A673 (cell line): ENCODE data around the gene WDPCP.

ENCODE experiments used
- EZH2 ChIP-seq: fragments of 200-600 bp; sonication (generic); IDR thresholded peaks from 2 replicates; pipeline ENCODE4 v1.6.1; 2017; ENCODE audit warnings: borderline replicate concordance, low read depth, mild to moderate bottlenecking, mixed read lengths, antibody characterized with exemption, low read length; ENCODE audit not compliant: poor library complexity, severe bottlenecking
- TF ChIP-seq, protein P1 (sequence below): fragments of 300-800, 200-600 bp; sonication (generic); conservative IDR thresholded peaks from 2 replicates; pipeline ENCODE4 v1.5.1; 2017; ENCODE audit warnings: low read depth, mild to moderate bottlenecking, antibody characterized with exemption, low read length, moderate library complexity, mixed read lengths

DNA sequence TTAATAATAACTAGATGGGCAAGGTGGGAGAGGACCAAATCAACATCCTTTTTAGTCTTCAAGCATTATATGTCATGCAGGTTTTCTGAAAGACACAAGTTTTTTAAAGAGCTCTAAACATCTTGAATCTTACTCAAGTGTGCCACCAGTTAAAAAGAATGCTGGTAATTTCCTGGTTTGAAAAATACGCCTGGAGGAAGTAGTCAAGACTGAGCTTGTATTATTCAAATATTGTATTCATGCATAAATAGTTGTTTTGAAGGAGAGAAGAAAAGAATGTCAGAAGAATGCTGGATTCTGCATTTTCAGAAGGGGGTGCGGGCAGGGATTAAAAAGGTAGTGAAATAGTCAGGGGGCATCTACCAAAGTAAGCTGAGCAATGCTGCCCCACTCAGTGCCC lies 90.7 kb downstream of the WDPCP start:
- no peak for TF ChIP-seq EZH2
- TF ChIP-seq, protein P1, sequence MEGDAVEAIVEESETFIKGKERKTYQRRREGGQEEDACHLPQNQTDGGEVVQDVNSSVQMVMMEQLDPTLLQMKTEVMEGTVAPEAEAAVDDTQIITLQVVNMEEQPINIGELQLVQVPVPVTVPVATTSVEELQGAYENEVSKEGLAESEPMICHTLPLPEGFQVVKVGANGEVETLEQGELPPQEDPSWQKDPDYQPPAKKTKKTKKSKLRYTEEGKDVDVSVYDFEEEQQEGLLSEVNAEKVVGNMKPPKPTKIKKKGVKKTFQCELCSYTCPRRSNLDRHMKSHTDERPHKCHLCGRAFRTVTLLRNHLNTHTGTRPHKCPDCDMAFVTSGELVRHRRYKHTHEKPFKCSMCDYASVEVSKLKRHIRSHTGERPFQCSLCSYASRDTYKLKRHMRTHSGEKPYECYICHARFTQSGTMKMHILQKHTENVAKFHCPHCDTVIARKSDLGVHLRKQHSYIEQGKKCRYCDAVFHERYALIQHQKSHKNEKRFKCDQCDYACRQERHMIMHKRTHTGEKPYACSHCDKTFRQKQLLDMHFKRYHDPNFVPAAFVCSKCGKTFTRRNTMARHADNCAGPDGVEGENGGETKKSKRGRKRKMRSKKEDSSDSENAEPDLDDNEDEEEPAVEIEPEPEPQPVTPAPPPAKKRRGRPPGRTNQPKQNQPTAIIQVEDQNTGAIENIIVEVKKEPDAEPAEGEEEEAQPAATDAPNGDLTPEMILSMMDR, result no peak
